HEK293 (cell line): Measurements from ENCODE around the gene SLC36A1.

Experiments
- CTCF ChIA-PET: fragments of 350-600 bp; formaldehyde crosslinking; extraction: SDS; loops from one replicate; lab custom pipeline; 2021; ENCODE audit warnings: antibody characterized with exemption; lab: Yijun Ruan, JAX
- POLR2A ChIA-PET: fragments of 300-600 bp; formaldehyde crosslinking; extraction: SDS; loops from one replicate; lab custom pipeline; 2020; ENCODE audit warnings: antibody characterized with exemption, inconsistent platforms; lab: Yijun Ruan, JAX
- H3K27ac ChIP-seq: fragments of 200-500 bp; sonication (Bioruptor generic); 2 replicates; pipeline ENCODE4 v1.5.1; 2014; ENCODE audit warnings: low read depth, low read length, control low read depth, inconsistent platforms; ENCODE audit errors: extremely low read depth
- H3K36me3 ChIP-seq, 2 experiments: fragments of 200-500 bp in 1 of 2; sonication (Bioruptor generic) in 1 of 2; 1 replicate in 1 of 2; 2 replicates in 1 of 2; pipeline ENCODE4 v1.5.1; 2014 to 2017; ENCODE audit warnings: inconsistent platforms in 2 of 2, low read length in 2 of 2; ENCODE audit not compliant: control insufficient read depth in 2 of 2, insufficient read depth in 1 of 2
- H3K4me1 ChIP-seq: fragments of 200-500 bp; sonication (Bioruptor generic); 2 replicates; pipeline ENCODE4 v1.5.1; 2014; ENCODE audit warnings: mild to moderate bottlenecking, low read length, inconsistent platforms; ENCODE audit not compliant: control insufficient read depth, insufficient read depth
- H3K4me3 ChIP-seq: 2 replicates; pipeline ENCODE4 v1.5.1; 2011; ENCODE audit warnings: low read depth, mild to moderate bottlenecking, control low read depth, low read length, moderate library complexity
- H3K9me3 ChIP-seq: fragments of 200-500 bp; sonication (Bioruptor generic); 2 replicates; pipeline ENCODE4 v1.5.1; 2014; ENCODE audit warnings: low read depth, low read length, inconsistent platforms; ENCODE audit not compliant: control insufficient read depth, insufficient read depth
- HOXA7 ChIP-seq: sonication (generic); formaldehyde crosslinking; IDR thresholded peaks from 2 replicates; pipeline ENCODE4 v1.8.1; 2022; ENCODE audit warnings: missing genetic modification reagents, borderline replicate concordance
- MYNN ChIP-seq: fragments of 450-650 bp; formaldehyde crosslinking; IDR thresholded peaks from 2 replicates; pipeline ENCODE4 v1.5.1; 2016; ENCODE audit warnings: missing biosample characterization, missing genetic modification characterization, borderline replicate concordance
- SP7 ChIP-seq: fragments of 450-650 bp; formaldehyde crosslinking; IDR thresholded peaks from 2 replicates; pipeline ENCODE4 v1.5.1; 2016; ENCODE audit warnings: missing biosample characterization, missing genetic modification characterization
- TCF7L2 ChIP-seq: IDR thresholded peaks from 2 replicates; pipeline ENCODE4 v1.6.1; 2011; ENCODE audit warnings: low read depth, mild to moderate bottlenecking, inconsistent platforms, low read length, moderate library complexity, borderline replicate concordance
- ZBTB1 ChIP-seq: fragments of 450-650 bp; formaldehyde crosslinking; IDR thresholded peaks from 2 replicates; pipeline ENCODE4 v1.5.1; 2016; ENCODE audit warnings: missing biosample characterization, missing genetic modification characterization
- ZNF133 ChIP-seq: fragments of 450-650 bp; formaldehyde crosslinking; IDR thresholded peaks from 2 replicates; pipeline ENCODE4 v1.5.1; 2016; ENCODE audit warnings: missing biosample characterization, missing genetic modification characterization
- ZNF138 ChIP-seq: fragments of 450-650 bp; formaldehyde crosslinking; IDR thresholded peaks from 2 replicates; pipeline ENCODE4 v1.5.1; 2016; ENCODE audit warnings: missing biosample characterization, missing genetic modification characterization, borderline replicate concordance
- ZNF146 ChIP-seq: fragments of 450-650 bp; formaldehyde crosslinking; IDR thresholded peaks from 2 replicates; pipeline ENCODE4 v1.5.1; 2016; ENCODE audit warnings: missing biosample characterization, missing genetic modification characterization
- ZNF169 ChIP-seq: fragments of 450-650 bp; formaldehyde crosslinking; IDR thresholded peaks from 2 replicates; pipeline ENCODE4 v1.5.1; 2016; ENCODE audit warnings: missing biosample characterization, missing genetic modification characterization
- ZNF175 ChIP-seq: fragments of 450-650 bp; formaldehyde crosslinking; IDR thresholded peaks from 2 replicates; pipeline ENCODE4 v1.5.1; 2016; ENCODE audit warnings: missing biosample characterization, missing genetic modification characterization
- ZNF19 ChIP-seq: fragments of 450-650 bp; formaldehyde crosslinking; IDR thresholded peaks from 2 replicates; pipeline ENCODE4; 2016; ENCODE audit warnings: missing biosample characterization, missing genetic modification characterization, low read depth
- ZNF24 ChIP-seq: fragments of 450-650 bp; formaldehyde crosslinking; IDR thresholded peaks from 2 replicates; pipeline ENCODE4 v1.5.1; 2016; ENCODE audit warnings: missing biosample characterization, missing genetic modification characterization
- ZNF274 ChIP-seq, 2 experiments: fragments of 200-500 bp in 1 of 2; fragments of 450-650 bp in 1 of 2; sonication (Bioruptor generic) in 1 of 2; formaldehyde crosslinking in 1 of 2; IDR thresholded peaks; 2 replicates each; pipeline versions ENCODE4 v1.5.1 to v1.6.1; 2014 to 2016; ENCODE audit warnings: borderline replicate concordance in 1 of 2, inconsistent platforms in 1 of 2, low read length in 1 of 2, missing biosample characterization in 1 of 2, missing genetic modification characterization in 1 of 2
- ZNF324 ChIP-seq: fragments of 450-650 bp; formaldehyde crosslinking; IDR thresholded peaks from 2 replicates; pipeline ENCODE4 v1.5.1; 2016; ENCODE audit warnings: missing biosample characterization, missing genetic modification characterization
- ZNF362 ChIP-seq: fragments of 450-650 bp; formaldehyde crosslinking; IDR thresholded peaks from 2 replicates; pipeline ENCODE4 v1.5.1; 2016; ENCODE audit warnings: missing biosample characterization, missing genetic modification characterization
- ZNF521 ChIP-seq: fragments of 450-650 bp; formaldehyde crosslinking; IDR thresholded peaks from 2 replicates; pipeline ENCODE4 v1.5.1; 2017; ENCODE audit warnings: missing biosample characterization, mild to moderate bottlenecking, missing genetic modification characterization
- ZNF548 ChIP-seq: fragments of 450-650 bp; formaldehyde crosslinking; IDR thresholded peaks from 2 replicates; pipeline ENCODE4 v1.5.1; 2016; ENCODE audit warnings: missing biosample characterization, missing genetic modification characterization
- ZNF558 ChIP-seq: fragments of 450-650 bp; formaldehyde crosslinking; IDR thresholded peaks from 2 replicates; pipeline ENCODE4 v1.5.1; 2016; ENCODE audit warnings: missing biosample characterization, missing genetic modification characterization
- ZNF600 ChIP-seq: fragments of 450-650 bp; formaldehyde crosslinking; IDR thresholded peaks from 2 replicates; pipeline ENCODE4 v1.5.1; 2016; ENCODE audit warnings: missing biosample characterization, missing genetic modification characterization
- ZNF658 ChIP-seq: fragments of 450-650 bp; formaldehyde crosslinking; IDR thresholded peaks from 2 replicates; pipeline ENCODE4; 2016; ENCODE audit warnings: missing biosample characterization, missing genetic modification characterization
- ZNF660 ChIP-seq: fragments of 450-650 bp; IDR thresholded peaks from 2 replicates; pipeline ENCODE4 v1.5.1; 2018; ENCODE audit warnings: missing biosample characterization, mild to moderate bottlenecking, missing genetic modification characterization
- ZNF677 ChIP-seq: fragments of 450-650 bp; IDR thresholded peaks from 2 replicates; pipeline ENCODE4 v1.5.0; 2018; ENCODE audit warnings: missing biosample characterization, mild to moderate bottlenecking, missing genetic modification characterization, moderate library complexity
- ZNF747 ChIP-seq: fragments of 450-650 bp; formaldehyde crosslinking; IDR thresholded peaks from 2 replicates; pipeline ENCODE4 v1.5.1; 2016; ENCODE audit warnings: missing biosample characterization, missing genetic modification characterization
- ZNF785 ChIP-seq: fragments of 450-650 bp; formaldehyde crosslinking; IDR thresholded peaks from 2 replicates; pipeline ENCODE4 v1.5.1; 2016; ENCODE audit warnings: missing biosample characterization, missing genetic modification characterization

The SLC36A1 gene

GRCh38 chr5:151454889-151455288, 7.5 kb downstream of the SLC36A1 start:
- ChIA-PET POLR2A (interaction anchor here (0.6 kb wide), 1 partner anchor 303 kb away, joined by 4 read pairs; no protein-coding TSS in a partner anchor), CTCF (no interaction called here)
- Histone ChIP-seq H3K4me3 (no peak overlapping the region), H3K4me1 (peaks cover 6% of the 10 kb centered on the region; the same call in 1 of the 2 replicates), H3K27ac (no peak overlapping the region), H3K36me3 (peaks cover 0 to 3% of the 10 kb centered on the region in 2 experiments; a peak in 1 of 3 replicates), H3K9me3 (no peaks in the 10 kb centered on the region)
- TF ChIP-seq ZNF146 (tag by site-specific recombination): no peak
- TF ChIP-seq ZNF747: no peak
- TF ChIP-seq ZNF521 (tag by site-specific recombination): no peak
- no peak for TF ChIP-seq ZNF660
- no peak for TF ChIP-seq ZNF169 (tag by site-specific recombination)
- TF ChIP-seq ZNF658 (tag by site-specific recombination): no peak
- no peak for TF ChIP-seq ZNF274 (IDR thresholded peaks at IDR 0.05; ENCODE audit: low read length)
- TF ChIP-seq ZNF274 (tag by site-specific recombination; IDR thresholded peaks at IDR 0.05; ENCODE audit: borderline replicate concordance): no peak
- no peak for TF ChIP-seq SP7
- TF ChIP-seq ZNF558 (tag by site-specific recombination): no peak
- TF ChIP-seq ZNF785 (tag by site-specific recombination): no peak
- TF ChIP-seq TCF7L2: no peak

DNA sequence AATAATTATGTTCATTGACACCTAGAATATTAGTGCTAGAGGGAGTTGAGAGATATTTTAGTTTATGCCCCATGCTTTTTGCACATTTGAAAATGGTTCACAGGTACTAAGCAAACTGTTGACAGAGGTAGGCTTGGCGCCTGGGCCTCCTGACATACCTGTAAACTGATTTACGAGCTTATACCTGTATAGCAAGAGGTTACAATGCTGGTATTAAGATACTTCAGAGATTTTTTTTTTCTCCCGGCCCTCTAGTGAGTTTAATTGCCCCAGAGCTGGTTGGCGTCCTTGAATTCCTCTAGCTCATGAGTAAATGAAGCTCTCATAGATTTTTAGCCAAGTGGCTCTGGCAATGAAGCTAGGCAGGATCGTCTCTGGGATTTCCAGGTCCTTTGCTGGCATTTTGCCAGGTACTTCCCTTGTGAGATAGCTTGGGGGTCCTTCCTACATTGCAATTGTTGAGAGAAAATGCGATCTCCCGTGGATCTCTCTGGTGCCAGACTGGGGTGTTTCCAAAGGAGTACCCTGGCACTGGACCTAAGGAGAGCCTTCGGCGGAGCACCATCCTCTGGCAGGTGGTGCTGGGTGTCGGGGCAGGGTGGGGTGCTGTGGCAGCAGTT, 9.0 kb downstream of the SLC36A1 start:
- Histone ChIP-seq H3K4me3 (no peak overlapping the region), H3K9me3 (no peaks in the 10 kb centered on the region), H3K27ac (no peak overlapping the region), H3K4me1 (peaks cover 6% of the 10 kb centered on the region; the same call in 1 of the 2 replicates), H3K36me3 (peaks cover 0 to 3% of the 10 kb centered on the region in 2 experiments; a peak in 1 of 3 replicates)
- ChIA-PET CTCF (interaction anchor here (0.5 to 1.3 kb wide), 3 partner anchors 8 to 401 kb away, joined by 3 to 5 read pairs (median 3); no protein-coding TSS in a partner anchor), POLR2A (interaction anchor here (1.6 kb wide), 1 partner anchor 9 kb away, joined by 6 read pairs; the partner anchor contains the start of gene SLC36A1)
- TF ChIP-seq ZNF19 (tag by site-specific recombination) (no peak), HOXA7 (CRISPR knock-in tag) (no peak), ZNF362 (tag by site-specific recombination) (no peak), ZNF600 (tag by site-specific recombination) (no peak), ZNF133 (no peak), ZNF175 (no peak), ZNF324 (tag by site-specific recombination) (no peak), ZNF24 (tag by site-specific recombination) (no peak), ZBTB1 (no peak), MYNN (tag by site-specific recombination) (no peak), ZNF677 (no peak), ZNF138 (tag by site-specific recombination) (no peak), ZNF548 (tag by site-specific recombination) (no peak)
